GM21528 (cell line): ENCODE data around the gene BCAR3.

Experiments
- ATAC-seq: cut with Tn5 transposase; IDR thresholded peaks from one replicate; pipeline ENCODE4 v1.9.1; 2021; ENCODE audit warnings: mild to moderate bottlenecking, moderate library complexity; ENCODE audit not compliant: unreplicated experiment, low FRiP score

Gene BCAR3

DNA sequence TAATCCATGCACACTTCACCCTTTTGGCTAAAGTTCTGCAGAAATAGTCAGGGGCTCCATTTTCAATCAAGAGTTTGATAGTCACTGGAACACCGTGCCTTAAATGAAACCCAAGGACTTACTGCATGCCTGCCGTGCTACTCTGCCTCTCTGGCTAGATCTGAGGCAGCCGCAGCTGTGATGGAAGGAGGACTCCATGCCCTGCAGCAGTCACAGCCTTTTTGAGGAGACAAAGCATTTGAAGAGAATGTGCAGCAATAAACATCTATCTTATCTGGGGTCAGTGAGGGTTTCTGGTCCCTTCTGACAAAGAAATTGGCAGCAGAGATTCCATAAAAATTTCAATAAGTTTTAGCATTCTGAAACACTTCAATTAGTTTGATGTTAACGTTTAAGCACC is 78.0 kb downstream of the BCAR3 start:
- ATAC-seq = no peak

DNA sequence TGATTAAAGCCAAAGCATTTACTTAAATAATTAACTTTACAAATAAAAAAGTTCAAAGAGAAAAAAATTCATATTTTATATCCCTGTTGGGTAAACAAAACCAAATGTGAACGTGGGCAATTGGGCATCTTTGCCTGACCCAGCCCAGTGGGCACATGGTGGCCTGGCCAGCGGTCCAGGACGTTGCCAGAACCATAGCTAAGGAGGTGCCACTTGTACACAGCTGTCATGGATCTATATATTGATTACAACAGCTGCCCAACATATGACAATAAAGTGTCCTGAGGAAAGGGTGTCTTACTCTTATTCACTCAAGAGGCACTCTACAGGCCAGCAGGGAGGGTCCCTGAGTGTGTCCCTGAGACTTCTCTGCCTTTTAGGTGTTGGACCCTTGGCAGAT is 78.5 kb downstream of the BCAR3 start:
- no peak for ATAC-seq

DNA sequence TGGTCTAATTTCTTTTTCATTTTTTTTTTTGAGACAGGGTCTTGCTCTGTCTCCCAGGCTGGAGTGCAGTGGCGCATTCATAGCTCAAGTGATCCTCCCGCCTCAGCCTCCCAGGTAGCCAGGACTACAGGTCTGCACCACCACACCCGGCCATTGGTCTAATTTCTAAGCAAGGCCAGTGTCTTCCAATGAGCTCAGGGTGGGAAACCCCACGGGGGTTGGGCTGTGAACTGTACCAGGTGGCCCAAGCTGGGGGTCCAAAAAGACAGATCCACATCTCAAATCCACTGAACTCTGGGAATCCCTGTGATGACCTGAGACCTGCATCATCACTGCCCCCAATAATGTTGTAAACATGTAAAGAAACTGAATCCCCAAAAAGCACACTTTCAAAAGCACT is 79.5 kb downstream of the BCAR3 start:
- ATAC-seq = no peak

DNA sequence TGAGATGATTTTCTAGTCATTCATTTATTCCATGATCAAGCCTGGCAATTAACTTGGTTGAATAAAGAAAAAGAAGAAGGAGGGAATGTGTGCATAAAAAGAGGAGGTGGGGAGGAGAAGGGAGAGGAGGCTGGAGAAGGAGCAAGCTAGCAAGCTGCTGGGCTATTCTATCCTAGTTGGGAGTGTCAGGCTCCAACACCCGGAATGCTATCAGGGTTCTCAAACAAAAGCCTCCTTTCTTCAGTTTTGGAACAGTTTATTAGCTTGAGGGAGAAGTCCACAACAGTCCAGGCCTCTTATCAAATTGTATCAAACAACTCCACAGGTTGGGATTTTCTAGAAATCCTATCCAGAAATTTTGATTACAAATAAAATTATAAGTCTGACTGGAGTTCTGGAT is 80.0 kb downstream of the BCAR3 start:
- ATAC-seq = no peak

DNA sequence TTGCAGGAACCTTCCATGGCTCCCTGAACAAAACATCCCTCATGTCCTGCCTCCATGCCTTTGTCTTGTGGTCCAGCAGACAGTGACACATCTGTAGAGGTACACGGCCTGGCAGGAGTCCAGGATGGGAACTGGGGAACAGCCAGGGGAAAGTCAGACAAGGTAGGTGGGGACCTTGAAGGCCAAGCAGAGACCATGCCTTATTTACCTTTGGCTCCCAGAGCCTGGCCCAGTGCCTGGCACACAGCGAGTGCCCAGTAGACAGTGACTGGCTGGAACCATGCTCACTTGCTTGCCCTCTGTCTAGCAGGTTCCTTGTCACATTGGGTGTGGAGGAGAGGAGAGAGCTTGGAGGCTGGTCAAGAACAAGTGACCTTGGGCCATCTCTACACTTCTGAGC is 81.0 kb downstream of the BCAR3 start:
- ATAC-seq = no peak

DNA sequence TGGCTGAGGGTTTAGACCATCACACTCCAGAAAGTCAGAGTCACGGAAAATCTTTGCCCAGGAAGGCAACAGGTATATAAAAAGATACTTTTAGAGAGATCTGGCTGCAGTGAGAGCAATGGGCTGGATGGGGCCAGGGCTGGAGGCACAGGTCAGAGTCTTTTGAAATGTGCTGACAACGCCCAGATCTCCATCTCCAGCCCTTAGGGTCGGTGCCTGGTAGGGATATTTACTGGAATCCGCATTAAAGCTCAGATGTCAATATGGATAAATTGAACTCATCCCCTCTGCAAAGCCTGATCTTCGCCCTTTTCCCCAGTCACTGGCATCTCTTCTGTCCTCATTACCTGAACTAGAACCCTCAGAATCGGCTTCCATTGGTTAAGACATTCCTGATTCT is 82.2 kb downstream of the BCAR3 start:
- no peak for ATAC-seq

DNA sequence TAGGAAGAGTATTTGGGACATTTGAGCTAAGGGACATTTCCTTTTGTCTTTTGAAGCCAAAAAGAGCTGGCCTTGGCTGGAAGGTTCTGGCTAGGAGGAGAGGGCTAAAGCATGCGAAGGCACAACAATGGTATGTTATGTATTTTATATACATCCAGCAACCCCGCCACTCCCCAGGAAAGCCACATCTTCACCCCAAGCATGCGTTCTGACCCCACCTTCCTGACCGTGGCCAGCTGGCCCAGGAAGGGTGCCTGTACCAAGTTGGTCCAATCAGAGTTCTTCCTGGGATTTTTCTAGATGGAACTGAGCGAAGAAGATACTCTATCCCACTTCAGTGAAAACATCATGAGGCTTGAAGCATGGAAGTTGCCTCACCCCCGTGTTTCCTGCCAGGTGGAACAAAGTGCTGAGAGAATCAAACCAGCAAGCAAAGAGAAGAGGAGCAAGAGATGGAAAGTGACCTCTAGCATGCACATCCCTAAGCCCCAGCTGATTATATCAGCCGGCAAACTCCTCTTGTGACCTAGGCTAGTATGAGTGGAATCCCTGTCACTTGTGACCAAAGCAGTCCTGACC is 82.7 kb downstream of the BCAR3 start:
- no peak for ATAC-seq

DNA sequence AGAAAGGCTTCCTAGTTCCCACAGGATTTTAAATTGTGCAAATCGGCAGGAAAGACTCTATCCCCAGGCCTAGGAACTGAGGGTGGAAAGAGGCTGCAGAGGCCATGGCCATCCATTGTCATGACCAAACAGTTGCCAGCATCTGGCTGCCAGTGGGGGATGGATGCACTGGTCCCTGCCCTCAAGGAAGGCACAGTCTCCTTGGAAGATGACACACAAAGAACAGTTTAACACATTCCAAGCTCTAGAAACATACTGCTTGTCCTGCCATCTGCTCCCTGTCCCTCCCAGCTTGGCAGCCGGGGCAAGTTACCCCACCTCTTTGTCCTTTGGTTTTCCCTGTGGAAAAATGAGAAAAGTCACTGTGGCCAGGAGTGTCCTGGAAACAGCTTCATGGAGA is 83.2 kb downstream of the BCAR3 start:
- no peak for ATAC-seq

DNA sequence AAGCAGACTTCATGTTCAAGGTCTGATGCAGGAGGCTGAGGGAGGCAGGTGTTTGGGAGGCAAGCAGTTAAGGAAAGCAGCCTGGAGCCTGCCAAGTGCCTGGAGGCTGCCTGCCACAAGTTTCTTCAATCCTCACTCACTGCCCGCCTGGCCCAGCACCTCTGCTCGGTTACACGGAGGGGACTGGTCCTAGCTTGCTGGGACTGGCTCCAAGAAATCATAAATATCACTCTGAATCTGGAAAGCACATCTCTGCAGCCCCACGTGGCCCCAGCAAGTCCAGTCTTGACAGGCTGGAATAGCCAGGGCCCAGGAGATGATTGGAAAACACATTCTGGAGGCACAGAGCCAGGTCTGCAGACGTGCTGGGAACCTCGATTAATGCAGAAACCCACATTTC is 83.9 kb downstream of the BCAR3 start:
- no peak for ATAC-seq

DNA sequence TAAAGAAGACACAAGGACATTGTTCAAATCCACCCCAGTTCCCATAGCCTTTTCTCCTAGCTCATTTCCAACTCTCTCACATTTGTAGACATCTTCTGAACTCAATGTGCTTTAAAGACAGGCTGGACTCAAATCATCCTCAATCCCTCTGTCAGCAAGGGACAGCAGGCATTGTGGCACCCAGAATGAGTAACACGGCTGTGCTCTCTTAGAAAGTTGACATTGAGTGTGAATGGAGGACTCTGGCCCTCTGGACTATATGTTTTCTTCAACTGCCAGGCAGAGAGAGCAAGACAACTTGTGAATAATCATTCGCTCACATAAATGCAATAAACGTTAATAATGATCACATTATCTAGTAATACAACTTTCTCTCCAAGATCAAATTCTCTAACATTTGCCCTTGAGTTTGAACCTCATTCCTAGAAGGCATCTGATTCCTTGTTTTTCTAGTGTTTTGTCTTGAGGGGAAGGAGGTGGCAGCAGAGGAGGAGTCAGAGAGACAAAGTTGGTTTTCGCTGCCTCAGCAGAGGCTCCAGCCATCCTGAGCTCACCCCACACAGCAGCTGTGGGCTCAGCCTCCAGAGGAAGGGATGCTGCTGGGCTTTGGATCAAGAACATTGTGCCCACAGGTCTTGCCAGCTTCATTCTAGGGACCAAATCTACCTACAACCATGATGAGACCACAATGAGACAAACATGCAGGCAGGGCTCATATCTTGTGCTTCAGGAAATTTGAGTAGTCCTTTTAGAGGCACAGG is 85.1 kb downstream of the BCAR3 start:
- no peak for ATAC-seq

DNA sequence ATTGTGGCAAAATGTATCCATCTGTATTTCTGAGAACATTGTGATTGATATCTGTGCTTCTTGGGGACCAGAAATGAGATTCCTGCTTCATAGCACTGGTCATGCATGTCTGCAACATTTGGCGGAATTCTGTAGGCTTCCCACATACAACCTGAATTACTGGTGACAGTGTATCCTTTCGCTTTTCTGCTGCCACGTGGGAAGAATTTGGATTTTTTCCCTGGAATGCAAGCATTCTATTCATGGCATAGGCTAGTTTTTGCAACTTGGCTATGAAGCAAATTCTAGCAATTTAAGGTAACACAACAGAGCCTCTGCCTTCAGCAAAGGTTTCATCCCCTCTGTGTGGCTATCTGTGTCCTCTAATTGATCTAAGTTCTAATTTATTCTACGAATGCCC is 85.9 kb downstream of the BCAR3 start:
- no peak for ATAC-seq

DNA sequence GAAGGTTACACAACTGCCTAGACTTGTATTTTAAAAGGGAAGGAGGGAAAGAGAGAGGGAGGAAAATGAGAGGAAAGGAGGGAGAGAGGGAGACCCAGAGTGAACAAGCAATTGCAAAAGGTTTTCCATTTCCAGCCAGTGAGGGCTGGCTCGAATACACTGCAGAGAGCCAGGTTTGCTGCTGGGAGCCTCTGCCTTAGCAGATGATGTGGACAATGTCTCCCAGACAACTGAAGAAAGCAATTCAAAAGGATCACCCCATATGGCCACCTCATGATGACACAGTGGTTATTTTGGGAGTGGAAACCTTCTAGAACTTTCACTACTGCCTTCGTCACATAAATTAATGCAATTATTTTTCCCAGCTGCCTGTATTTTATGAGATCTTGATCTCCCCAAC is 86.4 kb downstream of the BCAR3 start:
- no peak for ATAC-seq

DNA sequence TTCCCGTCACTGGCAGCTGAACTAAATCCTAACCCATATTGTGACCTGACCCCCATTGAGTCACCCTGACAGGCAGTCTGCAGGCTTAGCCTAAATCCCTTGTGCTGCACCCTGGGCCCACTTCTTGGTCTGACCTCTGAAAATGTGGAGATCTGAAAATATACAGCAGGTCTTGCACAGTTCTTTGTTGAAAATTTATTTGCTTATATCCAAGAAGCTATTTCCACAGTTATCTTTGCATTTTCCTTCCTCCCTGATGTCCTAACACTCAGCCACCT is 87.1 kb downstream of the BCAR3 start:
- ATAC-seq = no peak

DNA sequence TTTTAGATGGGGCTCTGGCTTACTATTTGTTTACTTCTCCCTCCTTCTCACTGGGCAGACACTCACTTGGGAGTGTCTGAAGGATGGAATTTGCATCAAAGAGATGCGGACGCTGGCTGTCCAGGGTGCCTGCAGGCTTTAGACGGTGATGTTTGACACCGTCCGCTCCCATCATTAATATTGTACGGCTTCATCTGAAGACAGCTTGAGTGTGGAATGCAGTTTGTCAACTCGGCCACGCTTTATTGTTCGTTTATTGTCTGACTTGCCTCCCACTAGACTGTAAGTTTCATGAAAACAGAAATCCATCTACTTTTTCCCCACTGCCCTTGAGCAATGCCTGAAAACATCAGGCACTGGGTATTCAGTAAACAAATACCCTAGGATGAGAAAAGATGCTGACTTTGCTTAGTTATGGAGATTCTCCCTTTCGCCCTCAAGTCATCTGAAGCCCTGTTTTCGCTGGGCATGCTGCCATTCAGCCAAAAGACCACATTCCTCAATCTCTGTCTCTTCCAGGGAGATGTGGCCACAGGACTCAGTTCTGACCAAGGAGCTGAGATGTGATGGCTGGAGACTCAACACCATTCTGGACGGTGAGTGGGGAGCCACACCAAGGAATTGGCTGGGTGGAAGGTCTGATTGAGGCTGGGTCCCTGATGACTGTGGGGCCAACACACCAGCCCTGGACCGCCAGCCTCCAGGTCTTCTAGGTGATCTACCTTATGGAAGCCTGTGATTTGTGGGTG is 87.6 kb downstream of the BCAR3 start:
- ATAC-seq = no peak

DNA sequence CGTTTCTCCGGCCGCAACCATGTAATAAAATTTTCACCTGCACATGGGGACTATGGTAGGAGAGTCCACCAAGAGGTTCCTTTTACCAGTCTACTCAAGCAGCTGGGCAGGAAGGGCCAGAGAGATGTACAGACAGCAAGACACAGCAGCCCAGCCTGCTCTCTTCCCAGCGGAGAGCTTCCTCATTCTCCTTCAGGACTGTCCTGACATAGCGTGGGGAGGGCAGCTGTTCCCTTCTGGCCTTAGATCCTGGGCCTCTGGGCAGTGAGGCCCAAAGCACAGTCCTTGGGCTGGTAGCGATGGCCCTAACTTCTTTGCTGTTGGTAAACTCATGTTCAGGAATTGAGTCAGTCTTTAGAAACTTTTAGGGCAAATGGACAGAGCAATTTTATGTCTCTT is 89.1 kb downstream of the BCAR3 start:
- no peak for ATAC-seq

DNA sequence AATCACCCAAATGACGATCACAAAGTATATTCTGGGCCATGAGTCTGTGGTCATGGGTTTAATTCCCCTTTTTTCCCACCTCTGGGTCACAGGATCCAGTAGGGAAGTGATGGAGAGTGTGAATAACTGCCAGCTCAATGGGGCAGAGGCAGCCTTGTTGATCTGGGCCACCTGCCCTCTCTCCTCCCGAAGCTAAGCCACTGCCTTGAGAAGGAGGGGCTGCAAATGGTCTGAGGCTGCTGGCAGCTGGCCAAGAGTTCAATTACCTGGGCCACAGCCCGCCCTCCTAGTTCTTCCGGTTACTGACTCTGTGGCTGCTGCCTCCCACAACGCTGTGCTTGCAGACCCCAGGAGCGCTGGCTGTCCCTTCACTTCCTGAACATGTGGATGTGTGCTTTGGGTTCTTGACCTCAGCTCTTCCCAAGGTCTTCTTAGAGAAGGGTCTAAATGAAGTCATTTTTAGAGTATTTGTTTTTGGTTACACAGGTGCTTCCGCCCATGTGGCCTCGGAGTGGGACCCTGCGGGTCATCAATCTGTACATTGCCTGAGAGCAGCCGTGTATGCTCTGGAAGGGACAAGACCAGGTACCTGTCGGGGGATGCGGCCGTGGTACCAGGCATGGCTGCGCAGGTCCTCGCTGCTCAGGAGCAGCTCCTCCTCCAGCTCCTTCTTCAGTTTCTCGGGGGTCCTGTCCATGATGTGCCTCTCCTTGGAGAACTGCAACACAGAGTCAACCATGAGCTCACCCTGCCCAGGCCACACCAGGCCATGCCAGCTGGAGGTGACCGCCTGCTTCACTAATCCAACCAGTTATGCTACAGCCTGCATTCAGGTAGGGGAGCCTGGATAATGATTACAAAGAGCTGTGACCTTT is 89.7 kb downstream of the BCAR3 start:
- peak; percentile 74 for ATAC-seq

DNA sequence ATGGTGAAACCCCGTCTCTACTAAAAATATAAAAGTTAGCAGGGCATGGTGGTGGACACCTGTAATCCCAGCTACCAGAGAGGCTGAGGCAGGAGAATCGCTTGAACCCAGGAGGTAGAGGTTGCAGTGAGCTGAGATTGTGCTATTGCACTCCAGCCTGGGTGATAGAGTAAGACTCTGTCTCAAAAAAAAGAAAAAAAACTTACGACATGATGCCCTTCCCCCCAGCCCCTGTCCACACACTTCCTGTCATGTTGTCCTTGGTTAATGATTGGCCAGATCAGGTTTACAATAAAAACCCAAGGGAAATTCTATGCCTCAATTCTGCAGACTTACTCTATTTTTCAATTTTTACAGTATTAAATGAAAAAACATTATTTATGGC is 90.4 kb downstream of the BCAR3 start:
- ATAC-seq = peak; percentile 22

DNA sequence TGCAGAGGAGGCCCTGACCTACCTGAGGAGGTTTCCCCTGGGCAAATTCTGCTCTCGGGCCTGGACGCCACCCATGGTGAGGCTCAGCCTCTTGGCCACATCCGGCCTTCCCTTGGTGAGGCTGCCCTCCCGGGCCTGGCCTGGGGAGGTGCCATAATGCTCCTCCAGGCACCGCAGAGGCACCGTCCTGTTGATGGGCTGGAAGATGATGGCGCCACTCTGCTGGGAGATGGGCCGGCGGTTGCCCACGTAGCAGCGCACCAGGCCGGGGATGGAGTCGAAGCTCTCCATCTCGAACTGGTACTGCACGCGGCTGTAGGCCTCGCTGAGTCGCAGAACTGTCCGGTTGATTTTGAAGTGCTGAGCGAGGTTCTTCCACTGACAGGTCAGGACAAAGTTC is 92.7 kb downstream of the BCAR3 start:
- ATAC-seq = no peak

DNA sequence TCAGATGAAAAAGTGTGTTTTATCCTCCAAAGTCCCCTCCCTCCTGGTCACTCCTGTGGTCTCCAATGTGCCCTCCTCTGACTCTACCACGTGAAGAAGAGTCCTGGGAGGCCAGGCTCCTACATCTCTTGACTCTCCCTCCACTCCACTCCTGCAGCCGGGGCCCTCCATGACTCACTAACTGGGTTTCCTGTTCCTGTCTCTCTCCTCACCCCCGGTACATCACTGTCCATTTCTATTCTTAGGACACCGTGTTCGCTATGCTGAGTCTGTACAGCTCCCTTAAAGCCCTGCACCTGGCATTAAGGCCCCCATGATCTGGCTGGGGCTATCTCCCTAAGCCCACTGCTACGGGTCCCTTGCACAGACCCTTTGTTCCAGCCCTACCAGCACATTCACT is 93.4 kb downstream of the BCAR3 start:
- no peak for ATAC-seq

DNA sequence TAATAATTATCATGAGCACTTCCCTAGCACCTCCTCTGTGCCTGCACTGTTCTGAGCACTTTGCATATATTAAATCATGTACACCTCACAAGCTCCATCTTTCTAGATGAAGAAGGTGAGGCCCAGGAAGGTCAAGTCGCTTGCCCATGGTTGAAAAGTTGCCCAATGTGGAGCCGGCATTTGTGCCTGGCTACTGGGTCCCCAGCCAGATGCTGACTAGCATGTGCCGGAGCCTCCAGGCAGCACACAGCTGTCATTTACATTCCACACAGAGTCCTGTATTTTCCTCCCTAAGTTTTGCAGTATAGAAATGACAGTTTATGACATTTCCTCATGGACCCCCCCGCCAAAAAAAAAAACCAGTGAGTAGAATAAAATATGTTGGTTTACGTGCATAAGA is 94.3 kb downstream of the BCAR3 start:
- ATAC-seq = no peak
